Chondrocyte (in vitro differentiated cells): Measurements from ENCODE around the gene EDC3. TPM values are rescaled to one million over a fixed set of nuclear protein-coding genes. Genes with fewer than 3 reads are reported as not detected.

Experiments used
- DNase-seq: peaks from one replicate; pipeline ENCODE4 v3.0.0; 2021; ENCODE audit warnings: mixed read lengths, low spot score
- H3K27ac Mint-ChIP-seq: one replicate; pipeline ENCODE4 v1.8.0; 2021; ENCODE audit warnings: mild to moderate bottlenecking, moderate library complexity, mixed read lengths; ENCODE audit not compliant: unreplicated experiment
- H3K27me3 Mint-ChIP-seq: 2 replicates; pipeline ENCODE4 v1.8.0; 2021; ENCODE audit warnings: low read depth, mixed read lengths
- H3K36me3 Mint-ChIP-seq: 2 replicates; pipeline ENCODE4 v1.8.0; 2021; ENCODE audit warnings: low read depth, mixed read lengths
- H3K4me1 Mint-ChIP-seq: 2 replicates; pipeline ENCODE4 v1.8.0; 2021; ENCODE audit warnings: low read depth, mild to moderate bottlenecking, mixed read lengths
- H3K4me3 Mint-ChIP-seq: one replicate; pipeline ENCODE4 v1.8.0; 2021; ENCODE audit warnings: mild to moderate bottlenecking, moderate library complexity, mixed read lengths; ENCODE audit not compliant: unreplicated experiment
- H3K9me3 Mint-ChIP-seq: 2 replicates; pipeline ENCODE4 v1.8.0; 2021; ENCODE audit warnings: low read depth, mixed read lengths
- total RNA-seq: library from RNA; stranded (reverse); gene quantifications from 3 replicates; pipeline ENCODE4 v1.2.1, GENCODE V29; 2021
- TF ChIP-seq, protein P1 (sequence below): fragments of 200-600 bp; sonication (generic); IDR thresholded peaks from 2 replicates; pipeline ENCODE4 v1.5.0; 2021; ENCODE audit warnings: antibody characterized with exemption, mild to moderate bottlenecking, moderate library complexity

EDC3 gene
- total RNA-seq, 1 donor from 2014 or later = 32.8 TPM

DNA sequence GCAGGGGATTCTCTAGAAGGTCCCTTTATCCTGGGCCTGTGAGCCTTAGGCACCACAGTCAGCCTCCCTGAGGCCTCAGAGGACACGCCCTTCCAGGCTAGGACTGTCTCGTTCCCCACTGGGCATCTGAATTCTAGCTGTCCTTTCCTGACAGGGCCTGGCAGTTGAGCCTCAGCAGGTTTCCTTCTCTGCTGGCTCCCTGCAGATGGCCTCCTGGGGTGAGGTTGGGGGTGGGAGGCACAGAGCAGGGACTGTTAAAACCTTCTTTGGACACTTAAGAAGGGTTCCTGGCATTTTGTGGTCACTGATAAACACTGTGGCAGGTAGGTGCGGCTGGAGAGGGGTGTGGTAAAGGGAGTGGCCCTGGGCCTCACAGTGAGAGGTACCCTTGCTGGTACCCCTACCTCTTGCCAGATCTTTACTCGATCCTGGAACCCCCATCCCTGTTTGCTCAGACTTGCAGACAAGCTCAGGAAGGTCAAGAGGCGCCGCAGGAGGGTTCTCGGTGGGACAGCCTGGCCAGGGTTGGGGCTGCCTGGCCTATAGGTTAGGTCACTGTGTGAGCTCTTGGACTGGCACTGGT is 71.7 kb downstream of the EDC3 start:
- Mint-ChIP-seq H3K4me3 (no peak overlapping the region), H3K4me1 (peaks cover 4% of the 10 kb centered on the region), H3K27me3 (no peaks in the 10 kb centered on the region), H3K36me3 (peaks cover 33% of the 10 kb centered on the region), H3K9me3 (no peaks in the 10 kb centered on the region), H3K27ac (no peak overlapping the region)
- no peak for DNase-seq
- TF ChIP-seq, protein P1, sequence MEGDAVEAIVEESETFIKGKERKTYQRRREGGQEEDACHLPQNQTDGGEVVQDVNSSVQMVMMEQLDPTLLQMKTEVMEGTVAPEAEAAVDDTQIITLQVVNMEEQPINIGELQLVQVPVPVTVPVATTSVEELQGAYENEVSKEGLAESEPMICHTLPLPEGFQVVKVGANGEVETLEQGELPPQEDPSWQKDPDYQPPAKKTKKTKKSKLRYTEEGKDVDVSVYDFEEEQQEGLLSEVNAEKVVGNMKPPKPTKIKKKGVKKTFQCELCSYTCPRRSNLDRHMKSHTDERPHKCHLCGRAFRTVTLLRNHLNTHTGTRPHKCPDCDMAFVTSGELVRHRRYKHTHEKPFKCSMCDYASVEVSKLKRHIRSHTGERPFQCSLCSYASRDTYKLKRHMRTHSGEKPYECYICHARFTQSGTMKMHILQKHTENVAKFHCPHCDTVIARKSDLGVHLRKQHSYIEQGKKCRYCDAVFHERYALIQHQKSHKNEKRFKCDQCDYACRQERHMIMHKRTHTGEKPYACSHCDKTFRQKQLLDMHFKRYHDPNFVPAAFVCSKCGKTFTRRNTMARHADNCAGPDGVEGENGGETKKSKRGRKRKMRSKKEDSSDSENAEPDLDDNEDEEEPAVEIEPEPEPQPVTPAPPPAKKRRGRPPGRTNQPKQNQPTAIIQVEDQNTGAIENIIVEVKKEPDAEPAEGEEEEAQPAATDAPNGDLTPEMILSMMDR = no peak

- Mint-ChIP-seq H3K9me3 (no peaks in the 10 kb centered on the region), H3K4me3 (no peak overlapping the region), H3K27me3 (no peaks in the 10 kb centered on the region), H3K36me3 (peaks cover 26% of the 10 kb centered on the region), H3K4me1 (peaks cover 13% of the 10 kb centered on the region), H3K27ac (no peak overlapping the region)
- DNase-seq = peak; percentile 25
- TF ChIP-seq, protein P1 = no peak
Measured at GRCh38 chr15:74622758-74623157, 73.1 kb downstream of the EDC3 start.

DNA sequence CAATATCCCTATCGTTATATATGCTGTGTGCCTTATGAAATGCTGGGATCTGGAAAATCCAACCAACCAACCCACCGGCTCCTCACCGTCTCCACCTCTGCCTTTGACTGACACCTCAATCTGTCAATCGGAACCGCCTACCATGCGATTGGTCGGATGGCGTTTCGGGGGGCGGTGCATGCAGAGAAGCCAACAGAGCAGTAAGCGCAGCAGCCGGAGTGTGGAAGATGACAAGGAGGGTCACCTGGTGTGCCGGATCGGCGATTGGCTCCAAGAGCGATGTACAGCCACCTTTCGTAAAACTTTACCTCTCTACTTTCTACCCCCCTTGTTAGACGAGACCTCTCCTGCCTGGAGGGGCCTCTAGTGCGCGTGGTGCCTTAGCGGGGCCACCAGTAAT is 73.9 kb downstream of the EDC3 start:
- no peak for DNase-seq
- Mint-ChIP-seq H3K36me3 (peaks cover 26% of the 10 kb centered on the region), H3K4me3 (no peak overlapping the region)

DNA sequence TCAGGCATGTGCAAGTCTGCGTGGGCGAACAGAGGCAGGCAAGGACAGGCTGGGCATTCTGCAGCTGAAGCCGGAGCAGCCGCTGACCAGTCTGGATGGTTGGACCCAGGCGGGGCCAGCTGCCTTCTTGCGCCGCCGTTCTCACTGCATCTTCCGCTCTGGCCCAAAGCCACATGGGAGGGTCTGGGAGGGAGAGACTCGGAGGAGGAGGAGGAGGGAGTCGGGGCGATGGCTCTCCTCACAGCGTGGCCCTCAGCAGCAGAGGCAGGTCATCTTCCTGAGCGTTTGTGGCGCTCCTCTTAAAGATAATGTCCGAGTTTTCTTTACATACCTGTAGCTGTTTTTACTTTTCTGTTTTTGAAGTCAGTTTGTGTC is 74.3 kb downstream of the EDC3 start:
- Mint-ChIP-seq H3K27me3 (no peaks in the 10 kb centered on the region), H3K27ac (no peak overlapping the region), H3K4me1 (peaks cover 25% of the 10 kb centered on the region), H3K36me3 (peaks cover 26% of the 10 kb centered on the region), H3K4me3 (no peak overlapping the region), H3K9me3 (no peaks in the 10 kb centered on the region)
- TF ChIP-seq, protein P1 = no peak
- DNase-seq = no peak

More for the DNA sequence above, 73.9 kb downstream of the EDC3 start:
- TF ChIP-seq, protein P1 = no peak
- no peaks in the 10 kb centered on the region for H3K27me3 Mint-ChIP-seq
- peaks cover 21% of the 10 kb centered on the region for H3K4me1 Mint-ChIP-seq
- no peaks in the 10 kb centered on the region for H3K9me3 Mint-ChIP-seq
- no peak overlapping the region for H3K27ac Mint-ChIP-seq

GRCh38 chr15:74620636-74621545 is 74.9 kb downstream of the EDC3 start:
- H3K9me3 Mint-ChIP-seq = no peaks in the 10 kb centered on the region
- no peak for DNase-seq
- TF ChIP-seq, protein P1 = peak; percentile 96
- peaks cover 28% of the 10 kb centered on the region for H3K4me1 Mint-ChIP-seq
- peaks cover 26% of the 10 kb centered on the region for H3K36me3 Mint-ChIP-seq
- H3K27ac Mint-ChIP-seq = no peak overlapping the region
- H3K4me3 Mint-ChIP-seq = no peak overlapping the region
- no peaks in the 10 kb centered on the region for H3K27me3 Mint-ChIP-seq
